Ammon's horn (tissue), 1 donor: Measurements from ENCODE around the gene PRDM16.

Experiments
- DNase-seq: peaks from one replicate; pipeline ENCODE4 v3.0.0-alpha.2; 2016; ENCODE audit warnings: low spot score

Gene PRDM16

DNA sequence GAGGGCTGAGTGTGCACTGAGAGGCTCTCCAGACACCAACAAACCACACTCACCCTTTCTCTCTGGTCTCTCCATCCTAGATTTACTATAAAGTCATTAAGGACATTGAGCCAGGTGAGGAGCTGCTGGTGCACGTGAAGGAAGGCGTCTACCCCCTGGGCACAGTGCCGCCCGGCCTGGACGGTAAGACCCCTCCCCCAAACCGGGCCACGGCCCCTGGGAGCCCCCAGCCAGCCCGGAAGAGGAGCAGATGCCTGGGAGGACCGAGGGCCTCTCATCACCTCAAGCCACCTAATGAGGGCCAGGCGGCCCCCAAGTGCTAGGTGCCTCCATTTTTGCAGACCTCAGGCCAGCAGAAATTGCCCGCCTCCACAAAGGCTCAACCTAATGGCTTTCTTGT lies 327.4 kb downstream of the PRDM16 start:
- DNase-seq = no peak

DNA sequence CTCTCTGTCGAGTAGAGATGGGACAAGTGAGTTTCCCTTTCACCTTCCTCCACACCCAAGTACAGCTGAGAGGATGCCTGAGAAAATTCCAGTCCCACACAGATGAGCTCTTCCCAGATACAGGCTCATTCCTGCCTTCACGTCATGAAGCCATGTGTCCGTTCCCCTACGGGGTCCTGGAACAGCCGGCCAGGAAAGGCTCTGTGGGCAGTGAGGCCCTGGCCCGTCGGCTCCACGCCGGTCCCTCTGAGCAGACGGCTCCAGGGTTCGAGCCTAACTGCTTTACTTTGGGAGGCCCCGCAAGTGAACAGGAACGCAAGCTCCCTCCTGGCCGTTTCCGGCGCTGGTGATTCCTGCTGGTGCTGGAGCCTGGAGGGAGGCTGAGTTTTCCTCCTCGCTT lies 328.3 kb downstream of the PRDM16 start:
- no peak for DNase-seq

DNA sequence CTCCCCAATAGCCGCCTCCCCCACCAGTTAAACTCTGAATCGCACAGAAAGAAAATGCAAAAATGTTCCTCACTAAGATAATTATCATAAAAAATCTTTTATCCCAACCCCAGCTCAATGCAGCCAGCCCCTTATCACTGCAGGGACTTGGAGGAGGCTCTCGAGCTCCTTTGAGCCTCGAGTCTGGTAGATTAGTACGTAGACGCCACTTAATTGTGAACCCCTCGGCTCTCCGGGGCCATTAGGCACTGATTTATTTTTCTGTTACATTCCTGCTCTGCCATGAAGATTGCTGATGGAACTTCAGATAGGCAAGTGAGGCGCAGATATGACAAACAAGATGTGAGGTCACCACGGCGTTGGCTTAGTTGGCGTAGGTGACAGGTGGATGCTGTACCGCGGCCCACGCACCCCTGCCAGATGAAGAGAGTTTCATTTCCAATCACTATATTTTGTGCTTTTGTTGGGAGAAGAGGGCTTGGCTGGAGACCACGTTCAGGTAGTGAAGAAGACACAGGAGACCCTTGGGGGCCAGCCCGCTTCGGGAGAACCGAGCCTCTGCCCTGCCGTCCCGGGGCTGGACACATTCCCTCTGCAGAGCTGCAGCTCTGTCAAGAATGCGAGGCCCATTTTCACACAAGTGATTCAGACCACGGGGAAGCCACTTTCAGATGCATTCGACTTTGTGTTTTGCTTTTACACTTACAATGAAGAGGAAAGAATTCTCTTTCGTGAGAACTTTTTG lies 329.6 kb downstream of the PRDM16 start:
- DNase-seq = no peak

DNA sequence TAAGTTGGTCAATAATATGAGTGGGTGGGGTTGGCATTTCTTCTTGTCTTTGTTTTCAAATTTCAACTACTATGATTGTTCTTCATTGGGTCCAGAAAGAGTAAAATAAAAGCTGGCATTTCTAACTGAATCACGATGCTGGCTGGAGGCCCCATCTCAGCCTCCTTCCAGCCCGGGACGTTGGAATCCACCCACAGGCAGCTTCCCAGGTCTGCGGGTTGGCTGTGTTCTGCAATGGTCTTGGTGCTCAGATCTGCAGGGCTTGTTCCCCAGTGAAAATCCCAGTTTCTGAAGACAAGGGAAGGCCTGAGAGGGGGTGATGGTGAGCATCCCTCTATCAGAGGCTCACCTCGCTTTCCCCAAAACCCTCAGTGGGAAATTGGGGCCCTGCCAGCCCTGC lies 330.7 kb downstream of the PRDM16 start:
- DNase-seq = no peak

DNA sequence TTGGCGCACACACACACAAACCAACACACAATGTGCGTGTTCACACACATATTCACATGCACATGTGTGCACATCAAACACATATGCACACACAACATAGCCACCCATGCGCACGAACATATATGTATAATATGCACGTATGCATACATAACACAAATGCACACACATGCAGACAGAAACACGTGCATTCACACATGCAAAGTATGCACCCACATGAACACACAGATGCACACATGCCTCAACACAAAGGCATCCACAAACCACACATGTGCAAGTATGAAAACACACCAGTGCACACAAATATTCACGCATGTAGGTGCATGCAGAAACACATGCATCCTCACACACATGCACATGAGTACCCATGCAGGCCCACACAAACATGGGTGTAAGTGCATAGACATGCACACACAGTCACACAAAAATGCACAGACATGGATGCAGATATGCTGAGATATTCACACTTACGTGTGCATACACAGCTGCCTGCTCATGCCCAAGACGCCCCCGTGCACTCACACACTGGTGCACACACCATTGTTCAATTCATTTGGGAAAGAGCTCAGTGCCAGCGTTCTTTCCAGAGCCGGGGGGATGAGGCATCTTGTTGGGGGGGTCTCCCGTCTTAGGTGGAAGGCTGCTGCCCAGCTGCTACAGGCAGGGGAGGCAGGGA lies 332.7 kb downstream of the PRDM16 start:
- DNase-seq = no peak

DNA sequence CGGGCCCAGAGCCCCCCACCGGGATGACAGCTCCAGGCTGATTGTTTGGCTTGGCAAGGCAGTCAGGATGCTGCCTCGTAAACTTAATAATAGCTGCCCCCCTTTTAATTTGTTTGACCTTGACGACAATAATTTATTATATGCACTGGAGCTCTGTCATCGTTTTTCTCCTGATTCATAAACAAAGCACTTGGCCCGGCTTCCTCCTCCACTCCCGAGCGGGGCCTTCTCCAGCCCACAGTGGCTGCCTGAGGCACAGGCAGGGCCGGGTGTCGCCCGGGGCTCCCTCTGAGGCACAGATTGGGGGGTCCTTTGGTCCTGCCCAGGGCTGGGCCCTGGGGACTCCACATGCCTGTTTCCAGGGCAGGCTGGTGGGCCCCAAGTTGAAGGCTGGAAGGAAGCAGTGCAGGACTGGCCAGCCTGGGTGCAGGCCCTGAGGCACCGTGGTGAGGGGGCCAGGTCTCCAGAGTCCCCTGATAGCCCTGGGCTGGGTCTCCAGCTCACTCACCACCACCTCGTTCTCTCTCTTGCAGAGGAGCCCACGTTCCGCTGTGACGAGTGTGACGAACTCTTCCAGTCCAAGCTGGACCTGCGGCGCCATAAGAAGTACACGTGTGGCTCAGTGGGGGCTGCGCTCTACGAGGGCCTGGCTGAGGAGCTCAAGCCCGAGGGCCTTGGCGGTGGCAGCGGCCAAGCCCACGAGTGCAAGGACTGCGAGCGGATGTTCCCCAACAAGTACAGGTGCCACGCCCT lies 333.4 kb downstream of the PRDM16 start:
- DNase-seq = no peak

DNA sequence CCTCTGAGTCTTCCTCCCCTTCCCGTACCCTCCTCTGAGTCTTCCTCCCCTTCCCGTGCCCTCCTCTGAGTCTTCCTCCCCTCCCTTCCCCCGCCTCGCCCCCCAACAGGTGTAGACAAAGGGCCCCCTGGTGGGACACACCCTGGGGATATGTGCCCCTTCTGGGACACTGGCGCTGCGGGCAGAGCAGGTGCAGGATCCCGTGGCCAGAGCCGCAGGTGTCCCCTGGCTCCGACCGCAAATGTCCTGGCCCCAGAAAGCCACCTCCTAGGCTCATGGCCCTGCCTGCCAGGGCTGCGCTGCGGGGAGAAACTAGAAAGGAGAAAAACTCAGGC lies 334.0 kb downstream of the PRDM16 start:
- DNase-seq = no peak

DNA sequence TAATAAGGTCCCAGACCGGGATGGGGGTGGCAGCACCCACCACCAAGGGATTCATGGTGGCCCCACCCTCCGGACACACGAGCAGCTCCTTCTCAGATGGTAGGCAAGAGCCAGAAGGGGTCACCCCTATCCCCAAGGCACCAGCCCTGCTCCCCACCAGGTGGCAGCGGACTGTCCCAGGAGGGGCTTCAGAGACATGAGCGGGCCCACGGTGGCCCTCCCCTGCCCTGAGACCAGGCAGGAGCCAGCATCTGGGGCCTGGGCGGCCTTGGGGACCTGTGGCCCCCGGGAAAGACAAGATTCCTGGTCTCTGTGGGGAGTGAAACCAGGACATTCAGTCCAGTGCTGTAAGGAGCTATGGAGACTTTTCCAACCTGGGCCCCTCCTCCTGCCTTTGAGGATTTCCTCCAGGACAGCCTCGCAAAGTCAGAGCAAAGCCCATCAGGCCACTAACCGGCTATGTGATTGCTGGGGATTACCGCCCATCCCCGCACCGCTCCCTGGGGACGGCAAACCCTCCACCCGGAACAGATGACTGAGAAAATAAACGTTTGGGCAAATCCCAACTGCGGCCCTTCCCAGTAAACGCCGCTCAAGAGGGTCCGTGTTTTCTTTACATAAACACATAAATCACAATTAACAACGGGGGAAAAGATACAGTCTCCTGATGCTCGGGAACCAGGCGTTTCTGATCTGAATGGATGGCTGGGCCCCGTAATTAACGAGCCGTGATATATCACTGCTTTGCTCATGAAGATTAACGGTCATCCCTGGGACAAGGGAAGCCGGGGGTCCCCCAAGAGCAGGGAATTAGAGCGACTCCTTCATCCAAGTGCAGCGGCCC lies 334.6 kb downstream of the PRDM16 start:
- no peak for DNase-seq

DNA sequence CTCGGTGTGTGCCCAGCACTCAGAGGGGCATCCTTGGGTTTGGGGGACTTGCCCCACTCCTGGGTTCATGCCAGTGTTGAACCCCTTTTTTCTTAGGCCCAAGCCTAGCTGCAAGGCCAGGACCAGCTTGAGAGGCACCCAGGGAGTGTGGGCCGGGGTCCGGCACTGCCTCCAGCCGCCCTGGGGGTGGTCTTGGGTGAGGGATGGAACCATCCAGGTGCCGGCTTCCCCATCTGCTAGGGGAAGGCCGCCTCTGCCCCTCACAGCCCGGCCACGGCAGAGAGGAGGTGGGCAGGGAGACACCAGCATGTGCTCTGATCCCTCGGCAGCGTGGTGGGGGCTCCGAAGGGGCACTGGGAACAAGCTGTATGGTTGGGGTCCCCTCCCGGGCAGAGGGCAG lies 335.3 kb downstream of the PRDM16 start:
- DNase-seq = no peak

DNA sequence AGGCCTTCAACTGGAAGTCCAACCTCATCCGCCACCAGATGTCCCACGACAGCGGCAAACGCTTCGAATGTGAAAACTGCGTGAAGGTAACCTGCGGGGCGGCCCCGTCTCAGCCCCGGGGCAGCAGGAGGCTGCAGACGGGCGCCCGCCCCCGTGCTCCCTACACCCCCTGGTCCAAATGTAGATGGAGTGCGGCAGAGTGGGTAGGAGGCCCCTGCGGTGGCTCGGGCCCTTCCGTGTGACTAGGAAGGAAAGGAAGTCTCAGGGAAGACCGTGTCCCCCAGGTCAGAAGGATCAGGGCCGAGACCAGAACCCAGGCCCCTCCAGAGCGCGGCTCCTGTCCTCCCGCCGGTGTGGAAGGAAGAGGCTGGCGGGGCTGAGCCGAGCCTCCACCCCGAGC lies 335.8 kb downstream of the PRDM16 start:
- DNase-seq = no peak

DNA sequence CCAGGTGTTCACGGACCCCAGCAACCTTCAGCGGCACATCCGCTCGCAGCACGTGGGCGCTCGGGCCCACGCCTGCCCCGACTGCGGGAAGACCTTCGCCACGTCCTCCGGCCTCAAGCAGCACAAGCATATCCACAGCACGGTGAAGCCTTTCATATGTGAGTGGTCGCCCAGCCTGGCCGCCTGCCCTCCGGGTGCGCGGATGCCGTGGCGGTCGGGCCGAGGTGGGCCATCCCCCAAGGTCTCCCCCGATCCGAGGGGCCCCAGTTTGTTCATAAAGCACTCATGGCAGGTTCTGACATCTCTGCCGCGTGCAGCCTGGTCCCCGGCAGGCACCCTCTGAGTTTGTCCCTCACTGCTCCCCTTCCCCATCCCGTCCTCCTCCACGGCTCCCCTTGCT lies 336.5 kb downstream of the PRDM16 start:
- no peak for DNase-seq

DNA sequence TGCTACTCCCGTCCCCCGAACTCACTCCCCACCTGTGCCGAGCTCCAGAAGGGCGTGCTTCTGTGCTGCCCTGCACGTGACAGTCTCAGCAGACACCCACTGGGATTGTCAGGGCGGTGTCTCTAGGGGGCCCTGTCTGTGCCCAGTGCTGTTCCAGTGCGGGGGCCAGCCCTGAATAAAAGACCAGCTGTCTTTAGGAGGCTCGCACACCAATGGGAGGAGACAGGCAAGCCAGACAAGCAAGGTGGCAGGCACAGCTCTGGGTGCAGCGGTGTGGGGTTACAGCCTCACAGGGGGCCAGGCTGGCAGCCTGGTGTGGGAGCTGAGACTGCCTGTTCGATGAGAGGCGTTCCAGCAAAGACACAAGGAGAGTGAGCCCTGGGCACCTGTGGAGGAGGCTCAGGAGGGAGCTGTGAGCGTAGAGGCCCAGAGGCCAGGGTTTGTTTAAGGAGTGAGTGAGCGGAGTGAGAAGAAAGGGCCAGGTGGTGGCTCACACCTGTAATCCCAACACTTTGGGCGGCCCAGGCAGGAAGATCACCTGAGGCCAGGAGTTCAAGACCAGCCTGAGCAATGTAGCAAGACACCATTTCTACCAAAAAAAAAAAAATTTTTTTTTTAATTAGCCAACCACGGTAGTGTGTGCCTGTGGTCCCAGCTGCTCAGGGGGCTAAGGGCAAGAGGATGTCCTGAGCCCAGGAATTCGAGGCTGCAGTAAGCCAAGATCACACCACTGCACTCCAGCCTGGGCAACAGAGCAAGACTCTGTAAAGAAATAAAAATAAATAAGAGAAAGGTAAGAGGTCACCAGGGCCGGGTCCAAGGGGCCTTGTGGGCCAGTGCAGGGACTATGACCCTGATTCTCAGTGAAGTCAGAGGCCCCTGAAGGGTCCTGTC lies 337.2 kb downstream of the PRDM16 start:
- no peak for DNase-seq

DNA sequence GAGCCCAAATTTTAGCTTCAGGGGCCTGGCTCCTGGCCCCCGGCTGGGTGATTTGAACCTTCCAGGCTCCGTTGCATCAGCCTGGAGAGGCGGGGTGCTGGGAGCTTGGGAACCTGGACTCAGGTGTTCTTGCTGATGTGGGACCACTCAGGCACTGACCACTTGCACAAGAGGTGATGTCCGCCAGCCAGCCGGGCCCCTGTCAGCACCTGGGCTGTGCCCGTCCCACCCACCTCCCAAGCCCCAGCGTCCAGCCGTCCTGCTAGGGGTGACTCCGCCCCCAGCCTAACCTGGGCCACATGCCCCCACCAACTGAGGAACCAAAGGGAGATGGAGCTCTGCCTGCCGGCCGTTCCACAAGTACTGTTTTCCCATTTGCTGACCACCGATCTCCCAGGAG lies 338.0 kb downstream of the PRDM16 start:
- DNase-seq = no peak

DNA sequence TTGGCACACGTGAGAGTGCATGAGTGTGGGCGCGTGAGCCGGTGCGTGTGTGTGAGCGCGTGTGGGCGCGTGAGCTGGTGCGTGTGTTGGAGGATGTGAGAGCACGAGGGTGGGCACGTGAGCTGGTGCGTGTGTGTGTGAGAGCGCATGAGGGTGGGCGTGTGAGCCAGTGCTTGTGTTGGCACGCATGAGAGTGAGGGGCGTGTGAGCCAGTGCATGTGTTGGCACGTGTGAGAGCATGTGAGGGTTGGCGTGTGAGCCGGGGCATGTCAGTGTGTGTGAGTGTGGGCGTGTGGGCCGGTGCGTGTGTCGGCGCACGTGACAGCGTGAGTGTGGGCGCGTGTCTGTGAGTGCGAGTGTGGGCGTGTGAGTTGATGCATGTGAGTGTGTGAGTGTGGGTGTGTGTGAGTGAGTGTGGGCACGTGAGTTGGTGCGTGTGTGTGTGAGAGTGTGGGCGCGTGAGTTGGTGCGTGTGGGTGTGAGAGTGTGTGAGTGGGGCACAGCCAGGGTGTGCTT lies 339.8 kb downstream of the PRDM16 start:
- DNase-seq = no peak

DNA sequence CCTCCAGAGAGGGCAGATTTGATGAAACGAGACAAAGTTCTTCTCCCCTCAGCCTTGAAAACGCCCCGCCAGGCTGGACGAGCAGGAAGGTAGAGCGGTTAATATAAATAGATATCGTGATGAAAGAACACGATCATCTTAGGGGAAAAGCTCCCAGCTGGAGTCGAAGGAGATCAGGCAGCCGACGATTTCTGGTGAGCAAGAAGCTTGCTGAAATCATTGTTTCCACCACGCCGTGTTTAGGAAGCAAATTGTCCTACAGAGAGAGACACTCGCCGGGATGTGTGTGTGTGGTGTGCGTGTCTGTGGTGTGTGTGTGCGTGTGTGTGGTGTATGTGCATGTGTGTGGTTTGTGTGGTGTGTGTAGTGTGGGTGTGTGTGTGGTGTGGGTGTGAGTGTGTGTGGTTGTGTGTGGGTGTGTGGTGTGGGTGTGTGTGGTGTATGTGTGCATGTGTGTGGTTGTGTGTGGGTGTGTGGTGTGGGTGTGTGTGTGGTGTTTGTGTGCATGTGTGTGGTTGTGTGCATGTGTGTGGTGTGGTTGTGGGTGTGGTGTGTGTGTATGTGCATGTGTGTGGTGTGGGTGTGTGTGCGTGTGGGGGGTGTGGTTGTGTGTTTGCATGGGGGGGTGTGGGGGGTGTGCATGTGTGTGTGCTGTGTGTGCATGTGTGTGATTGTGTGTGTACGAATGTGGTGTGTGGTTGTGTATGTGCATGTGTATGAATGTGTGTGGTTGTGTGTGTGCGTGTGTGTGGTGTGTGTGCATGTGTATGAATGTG lies 340.6 kb downstream of the PRDM16 start:
- no peak for DNase-seq

DNA sequence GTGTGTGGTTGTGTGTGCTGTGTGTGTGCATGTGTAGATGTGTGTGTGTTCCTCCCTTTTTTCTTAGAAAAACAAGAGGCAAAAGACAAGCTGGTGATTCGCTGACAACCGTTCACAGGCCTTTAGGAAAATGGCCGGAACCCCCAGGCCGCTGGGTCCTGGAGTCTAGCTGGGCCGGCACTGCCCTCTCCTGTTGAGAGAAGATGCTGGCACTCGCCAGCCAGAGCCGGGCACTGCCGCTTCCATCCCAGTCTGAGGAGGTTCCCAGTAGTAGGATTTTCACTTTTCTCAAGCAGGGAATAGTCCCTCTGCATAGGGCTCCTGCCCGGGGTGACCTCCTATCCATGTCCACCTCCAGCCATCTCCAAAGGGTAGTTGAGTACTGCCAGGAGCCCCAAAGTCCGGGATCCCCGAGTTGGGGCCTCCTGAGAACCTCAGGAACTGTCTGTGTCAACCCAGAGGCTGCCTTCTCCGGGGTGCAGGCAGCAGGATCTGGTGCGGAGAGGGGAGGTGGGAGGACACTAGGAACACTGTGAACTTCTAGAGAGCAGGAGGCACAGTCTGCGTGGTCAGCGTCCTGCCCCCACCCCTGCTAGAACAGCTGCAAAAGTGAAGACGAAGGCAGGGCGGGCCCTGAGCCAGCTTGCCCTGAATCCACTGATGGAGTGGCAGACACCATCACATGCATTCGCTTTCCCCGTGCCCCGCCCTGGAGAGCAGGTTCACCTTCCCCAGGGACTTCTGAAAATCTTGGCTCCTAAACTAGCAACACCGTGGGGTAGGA lies 341.3 kb downstream of the PRDM16 start:
- DNase-seq = peak; percentile 84

DNA sequence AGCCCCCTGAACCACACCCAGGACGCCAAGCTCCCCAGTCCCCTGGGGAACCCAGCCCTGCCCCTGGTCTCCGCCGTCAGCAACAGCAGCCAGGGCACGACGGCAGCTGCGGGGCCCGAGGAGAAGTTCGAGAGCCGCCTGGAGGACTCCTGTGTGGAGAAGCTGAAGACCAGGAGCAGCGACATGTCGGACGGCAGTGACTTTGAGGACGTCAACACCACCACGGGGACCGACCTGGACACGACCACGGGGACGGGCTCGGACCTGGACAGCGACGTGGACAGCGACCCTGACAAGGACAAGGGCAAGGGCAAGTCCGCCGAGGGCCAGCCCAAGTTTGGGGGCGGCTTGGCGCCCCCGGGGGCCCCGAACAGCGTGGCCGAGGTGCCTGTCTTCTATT lies 342.8 kb downstream of the PRDM16 start:
- no peak for DNase-seq

DNA sequence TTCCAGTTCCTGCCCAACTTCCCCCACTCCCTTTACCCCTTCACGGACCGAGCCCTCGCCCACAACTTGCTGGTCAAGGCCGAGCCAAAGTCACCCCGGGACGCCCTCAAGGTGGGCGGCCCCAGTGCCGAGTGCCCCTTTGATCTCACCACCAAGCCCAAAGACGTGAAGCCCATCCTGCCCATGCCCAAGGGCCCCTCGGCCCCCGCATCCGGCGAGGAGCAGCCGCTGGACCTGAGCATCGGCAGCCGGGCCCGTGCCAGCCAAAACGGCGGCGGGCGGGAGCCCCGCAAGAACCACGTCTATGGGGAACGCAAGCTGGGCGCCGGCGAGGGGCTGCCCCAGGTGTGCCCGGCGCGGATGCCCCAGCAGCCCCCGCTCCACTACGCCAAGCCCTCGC lies 343.4 kb downstream of the PRDM16 start:
- no peak for DNase-seq

DNA sequence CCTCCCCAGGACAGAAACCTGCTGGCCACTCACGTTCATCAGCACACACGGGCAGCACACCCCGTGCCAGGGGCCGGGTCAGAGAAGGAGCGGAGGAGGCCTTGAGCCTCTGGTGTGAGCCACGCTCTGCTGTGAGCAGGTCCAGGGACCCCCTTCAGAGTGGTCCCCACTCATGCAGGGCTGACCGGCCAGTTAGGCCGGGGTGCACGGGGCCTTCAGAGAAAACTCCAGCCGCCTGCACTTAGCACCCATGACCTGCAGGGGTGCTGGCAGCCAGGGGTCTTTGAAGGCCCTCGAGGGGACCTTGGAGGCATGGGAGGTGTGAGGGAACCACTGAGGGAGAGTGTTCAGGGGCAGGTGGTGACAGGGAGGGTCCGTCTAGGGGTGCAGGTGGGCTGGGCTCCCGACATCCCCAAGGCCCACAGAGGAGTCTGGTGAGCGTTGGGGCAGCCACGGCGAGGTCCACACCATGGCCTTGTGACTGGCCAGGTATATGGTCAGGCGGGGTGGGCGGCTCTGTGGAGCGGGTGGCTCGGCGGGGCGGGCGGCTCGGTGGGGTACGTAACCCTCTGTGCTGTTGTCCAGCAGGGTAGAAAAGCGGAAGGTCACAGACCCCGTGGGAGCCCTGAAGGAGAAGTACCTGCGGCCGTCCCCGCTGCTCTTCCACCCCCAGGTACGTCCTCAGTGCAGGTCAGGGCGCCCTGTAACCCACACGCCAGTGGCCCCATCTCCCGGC lies 345.1 kb downstream of the PRDM16 start:
- DNase-seq = no peak
